ENCODE data around the gene ABCA13. TPM values are rescaled to one million over a fixed set of nuclear protein-coding genes. Genes with fewer than 3 reads are reported as not detected.

The ABCA13 gene
- total RNA-seq, 1 donor from 2014 or later = 2.2 TPM

- H3K27ac ChIP-seq = no peak overlapping the region
- no peaks in the 10 kb centered on the region for H3K4me1 ChIP-seq
- H3K27me3 ChIP-seq (ENCODE audit: low read depth) = no peaks in the 10 kb centered on the region
- TF ChIP-seq, protein P1, sequence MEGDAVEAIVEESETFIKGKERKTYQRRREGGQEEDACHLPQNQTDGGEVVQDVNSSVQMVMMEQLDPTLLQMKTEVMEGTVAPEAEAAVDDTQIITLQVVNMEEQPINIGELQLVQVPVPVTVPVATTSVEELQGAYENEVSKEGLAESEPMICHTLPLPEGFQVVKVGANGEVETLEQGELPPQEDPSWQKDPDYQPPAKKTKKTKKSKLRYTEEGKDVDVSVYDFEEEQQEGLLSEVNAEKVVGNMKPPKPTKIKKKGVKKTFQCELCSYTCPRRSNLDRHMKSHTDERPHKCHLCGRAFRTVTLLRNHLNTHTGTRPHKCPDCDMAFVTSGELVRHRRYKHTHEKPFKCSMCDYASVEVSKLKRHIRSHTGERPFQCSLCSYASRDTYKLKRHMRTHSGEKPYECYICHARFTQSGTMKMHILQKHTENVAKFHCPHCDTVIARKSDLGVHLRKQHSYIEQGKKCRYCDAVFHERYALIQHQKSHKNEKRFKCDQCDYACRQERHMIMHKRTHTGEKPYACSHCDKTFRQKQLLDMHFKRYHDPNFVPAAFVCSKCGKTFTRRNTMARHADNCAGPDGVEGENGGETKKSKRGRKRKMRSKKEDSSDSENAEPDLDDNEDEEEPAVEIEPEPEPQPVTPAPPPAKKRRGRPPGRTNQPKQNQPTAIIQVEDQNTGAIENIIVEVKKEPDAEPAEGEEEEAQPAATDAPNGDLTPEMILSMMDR (IDR thresholded peaks at IDR 0.05) = no peak
- DNase-seq (no peak), ATAC-seq (no peak)
- no peak overlapping the region for H3K4me3 ChIP-seq
- H3K9me3 ChIP-seq = no peaks in the 10 kb centered on the region
- intact Hi-C loops (cut with DNase I) = no loop called here
- no peaks in the 10 kb centered on the region for H3K36me3 ChIP-seq
These were observed 334.2 kb downstream of the ABCA13 start for GRCh38 chr7:48505466-48505865.

- Histone ChIP-seq H3K4me3 (no peak overlapping the region), H3K9me3 (no peaks in the 10 kb centered on the region), H3K27me3 (ENCODE audit: low read depth) (no peaks in the 10 kb centered on the region), H3K4me1 (no peaks in the 10 kb centered on the region), H3K36me3 (no peaks in the 10 kb centered on the region), H3K27ac (no peak overlapping the region)
- DNase-seq (no peak), ATAC-seq (no peak)
- TF ChIP-seq, protein P1 (IDR thresholded peaks at IDR 0.05) = no peak
- intact Hi-C loops (cut with DNase I) = no loop called here
These were observed 335.3 kb downstream of the ABCA13 start for GRCh38 chr7:48506569-48506968.

DNA sequence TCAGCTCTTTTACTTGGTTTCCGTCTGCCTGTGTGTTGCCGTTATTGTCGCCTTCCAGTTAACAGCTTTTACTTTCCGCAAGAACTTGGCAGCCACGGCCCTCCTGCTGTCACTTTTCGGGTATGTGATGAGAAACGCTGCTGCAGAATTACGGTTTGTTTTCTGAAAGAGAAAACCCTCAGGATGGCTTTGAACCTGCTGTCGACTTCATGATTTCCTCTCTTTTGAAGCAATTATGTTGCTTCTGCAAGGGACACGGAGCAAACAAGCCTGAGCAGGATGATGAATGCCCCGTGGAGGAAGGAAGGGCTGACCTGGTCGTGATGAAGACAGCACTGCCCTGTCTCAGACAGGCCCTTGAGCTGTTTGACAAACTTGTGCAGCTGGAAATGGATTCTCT lies 339.8 kb downstream of the ABCA13 start:
- DNase-seq = no peak
- H3K4me3 ChIP-seq = no peak overlapping the region

DNA sequence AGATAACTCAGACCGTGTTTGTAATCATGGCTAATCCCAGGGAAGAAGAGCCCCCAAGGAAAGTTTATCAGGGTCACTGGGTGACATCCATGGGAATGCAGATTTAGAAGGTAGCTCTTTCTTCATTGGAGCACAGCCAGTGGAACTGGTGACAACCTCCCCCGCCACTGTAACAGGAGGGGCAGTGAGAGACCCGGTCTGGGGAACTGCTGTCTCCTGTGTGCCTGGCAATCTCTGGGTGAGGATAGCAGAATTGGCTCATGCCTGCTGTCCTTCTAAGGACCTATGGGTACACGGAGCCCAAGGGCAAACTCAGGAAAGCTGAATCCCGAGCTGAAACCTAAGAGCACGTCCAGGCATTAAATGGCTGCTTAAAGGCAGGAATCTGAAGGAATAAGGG lies 341.6 kb downstream of the ABCA13 start:
- Histone ChIP-seq H3K4me1 (no peaks in the 10 kb centered on the region), H3K36me3 (no peaks in the 10 kb centered on the region), H3K4me3 (no peak overlapping the region), H3K27ac (no peak overlapping the region), H3K9me3 (no peaks in the 10 kb centered on the region), H3K27me3 (ENCODE audit: low read depth) (no peaks in the 10 kb centered on the region)
- DNase-seq (no peak), ATAC-seq (no peak)
- intact Hi-C loops (cut with DNase I) = no loop called here
- TF ChIP-seq, protein P1 (IDR thresholded peaks at IDR 0.05) = no peak

More for the DNA sequence above, 339.8 kb downstream of the ABCA13 start:
- H3K4me1 ChIP-seq = no peaks in the 10 kb centered on the region
- H3K27ac ChIP-seq = no peak overlapping the region
- no peaks in the 10 kb centered on the region for H3K27me3 ChIP-seq (ENCODE audit: low read depth)
- TF ChIP-seq, protein P1 (IDR thresholded peaks at IDR 0.05) = no peak
- H3K9me3 ChIP-seq = no peaks in the 10 kb centered on the region
- H3K36me3 ChIP-seq = no peaks in the 10 kb centered on the region
- intact Hi-C loops (cut with DNase I) = no loop called here
- ATAC-seq = no peak

GRCh38 chr7:48515171-48515570 lies 343.9 kb downstream of the ABCA13 start:
- TF ChIP-seq, protein P1 (IDR thresholded peaks at IDR 0.05) = no peak
- intact Hi-C loops (cut with DNase I) = no loop called here
- no peak for ATAC-seq

GRCh38 chr7:48518092-48518491 lies 346.8 kb downstream of the ABCA13 start:
- ATAC-seq (no peak), DNase-seq (no peak)
- no peak overlapping the region for H3K27ac ChIP-seq
- no peak overlapping the region for H3K4me3 ChIP-seq
- intact Hi-C loops (cut with DNase I) = no loop called here
- H3K4me1 ChIP-seq = no peaks in the 10 kb centered on the region
- TF ChIP-seq, protein P1 (IDR thresholded peaks at IDR 0.05) = no peak
- H3K36me3 ChIP-seq = no peaks in the 10 kb centered on the region
- no peaks in the 10 kb centered on the region for H3K9me3 ChIP-seq
- no peaks in the 10 kb centered on the region for H3K27me3 ChIP-seq (ENCODE audit: low read depth)

More at GRCh38 chr7:48515171-48515570, 343.9 kb downstream of the ABCA13 start:
- Histone ChIP-seq H3K4me1 (no peaks in the 10 kb centered on the region), H3K27ac (no peak overlapping the region), H3K4me3 (no peak overlapping the region), H3K9me3 (no peaks in the 10 kb centered on the region), H3K27me3 (ENCODE audit: low read depth) (no peaks in the 10 kb centered on the region), H3K36me3 (no peaks in the 10 kb centered on the region)
- no peak for DNase-seq
